Right lung (tissue), 10 donors: ENCODE data around the gene B3GNT9. TPM values are rescaled to one million over a fixed set of nuclear protein-coding genes. Genes with fewer than 3 reads are reported as not detected.
A peak's percentile ranks its signal among the peaks of the same experiment; 100 is the strongest.

Experiments used
- DNase-seq, 2 donors: peaks; one replicate each; pipeline ENCODE4 v3.0.0-alpha.2; 2013
- long read RNA-seq, 8 donors: transcript quantifications; one replicate each; lab custom pipeline, GENCODE V29; 2026
- polyA plus RNA-seq, 5 donors: library from polyadenylated mRNA; unstranded; fragments of 120-200 nt; gene quantifications; one replicate each; pipeline versions ENCODE4 v1.2.1 to v1.2.3, GENCODE V29; 2013; ENCODE audit warnings: inconsistent platforms in 1 of 5, low replicate concordance in 1 of 5; ENCODE audit not compliant: insufficient read length in 5 of 5, insufficient read depth in 1 of 5

B3GNT9 gene, protein sequence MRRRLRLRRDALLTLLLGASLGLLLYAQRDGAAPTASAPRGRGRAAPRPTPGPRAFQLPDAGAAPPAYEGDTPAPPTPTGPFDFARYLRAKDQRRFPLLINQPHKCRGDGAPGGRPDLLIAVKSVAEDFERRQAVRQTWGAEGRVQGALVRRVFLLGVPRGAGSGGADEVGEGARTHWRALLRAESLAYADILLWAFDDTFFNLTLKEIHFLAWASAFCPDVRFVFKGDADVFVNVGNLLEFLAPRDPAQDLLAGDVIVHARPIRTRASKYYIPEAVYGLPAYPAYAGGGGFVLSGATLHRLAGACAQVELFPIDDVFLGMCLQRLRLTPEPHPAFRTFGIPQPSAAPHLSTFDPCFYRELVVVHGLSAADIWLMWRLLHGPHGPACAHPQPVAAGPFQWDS
- 10 to 100 TPM; 16.4 to 30.4 (median 18.7) TPM for polyA plus RNA-seq
- long read RNA-seq, donor 1, transcript B3GNT9-201 (2 exons, 2,917 nt): major isoform, 12 of 12 reads
- long read RNA-seq, donor 1, partial matches to known transcripts: 0 of 12 reads
- long read RNA-seq, donor 1, other reads (novel, unspliced or antisense): 0 of 12 reads
- long read RNA-seq, donor 2, partial matches to known transcripts: 0 of 3 reads
- long read RNA-seq, donor 2, other reads (novel, unspliced or antisense): 0 of 3 reads
- long read RNA-seq, donor 3, transcript B3GNT9-201 (2 exons, 2,917 nt): major isoform, 7 of 7 reads
- long read RNA-seq, donor 3, partial matches to known transcripts: 0 of 7 reads
- long read RNA-seq, donor 3, other reads (novel, unspliced or antisense): 0 of 7 reads
- long read RNA-seq, donor 4, transcript B3GNT9-201 (2 exons, 2,917 nt): major isoform, 5 of 5 reads
- long read RNA-seq, donor 4, partial matches to known transcripts: 0 of 5 reads
- long read RNA-seq, donor 4, other reads (novel, unspliced or antisense): 0 of 5 reads
- long read RNA-seq, donor 5, transcript B3GNT9-201 (2 exons, 2,917 nt): major isoform, 7 of 7 reads
- long read RNA-seq, donor 5, partial matches to known transcripts: 0 of 7 reads
- long read RNA-seq, donor 5, other reads (novel, unspliced or antisense): 0 of 7 reads
- long read RNA-seq, donor 6, transcript B3GNT9-201 (2 exons, 2,917 nt): major isoform, 13 of 13 reads
- long read RNA-seq, donor 6, partial matches to known transcripts: 0 of 13 reads
- long read RNA-seq, donor 6, other reads (novel, unspliced or antisense): 0 of 13 reads
- long read RNA-seq, donor 7, transcript B3GNT9-201 (2 exons, 2,917 nt): major isoform, 9 of 9 reads
- long read RNA-seq, donor 7, partial matches to known transcripts: 0 of 9 reads
- long read RNA-seq, donor 7, other reads (novel, unspliced or antisense): 0 of 9 reads
- long read RNA-seq, donor 8, partial matches to known transcripts: 0 of 4 reads
- long read RNA-seq, donor 8, other reads (novel, unspliced or antisense): 0 of 4 reads

DNA sequence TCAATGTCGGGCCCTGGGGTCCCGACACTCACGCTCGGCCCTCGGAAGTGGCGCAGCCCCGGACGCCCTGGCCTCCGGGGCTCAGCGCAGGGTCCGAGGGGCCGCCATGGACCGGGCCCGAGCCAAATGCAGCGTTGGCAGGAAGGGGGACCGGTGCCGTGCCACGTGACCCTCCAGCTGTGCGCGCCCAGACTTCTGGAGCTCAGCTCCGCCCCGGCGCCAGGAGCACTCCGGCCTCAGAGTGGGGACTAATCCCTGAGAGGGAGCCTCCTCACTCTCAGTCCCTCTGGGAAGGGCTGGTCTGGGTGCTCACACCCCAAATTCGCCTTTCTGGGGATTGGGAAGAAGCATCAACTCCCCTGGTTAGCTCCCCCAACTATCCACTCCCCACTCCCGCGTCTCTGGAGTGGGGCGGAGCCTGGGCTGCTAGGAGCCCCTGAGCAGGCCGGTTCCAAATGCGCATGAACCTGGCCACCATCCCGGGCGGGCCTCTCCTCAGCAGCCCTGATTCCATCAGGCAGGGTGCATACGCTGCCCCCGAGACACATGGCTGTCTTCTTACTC, at the start of gene B3GNT9:
B3GNT9 (minus strand) TSS at position 166 of the 564 bp plus-strand sequence. CDS start 513 bp downstream, outside the sequence.
- peak; percentile 89 to 90 for DNase-seq

DNA sequence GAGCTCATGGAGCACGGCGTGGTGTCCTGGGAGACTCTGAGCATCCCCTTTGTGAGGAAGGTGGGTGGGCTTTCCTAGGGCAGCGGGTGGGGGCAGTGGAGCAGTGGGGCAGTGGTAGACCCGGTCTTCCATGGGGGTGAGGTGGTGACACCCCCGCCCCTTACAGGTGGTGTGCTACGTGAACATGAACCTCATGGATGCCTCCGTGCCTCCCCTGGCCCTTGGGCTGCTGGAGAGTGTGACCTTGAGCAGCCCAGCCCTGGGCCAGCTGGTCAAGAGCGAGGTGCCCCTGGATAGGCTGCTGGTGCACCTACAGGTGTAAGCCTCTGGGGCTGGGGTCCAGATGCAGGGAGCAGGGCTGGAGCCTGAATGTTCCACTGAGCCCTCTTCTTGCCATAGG, 49.7 kb upstream of the B3GNT9 start:
- no peak for DNase-seq

DNA sequence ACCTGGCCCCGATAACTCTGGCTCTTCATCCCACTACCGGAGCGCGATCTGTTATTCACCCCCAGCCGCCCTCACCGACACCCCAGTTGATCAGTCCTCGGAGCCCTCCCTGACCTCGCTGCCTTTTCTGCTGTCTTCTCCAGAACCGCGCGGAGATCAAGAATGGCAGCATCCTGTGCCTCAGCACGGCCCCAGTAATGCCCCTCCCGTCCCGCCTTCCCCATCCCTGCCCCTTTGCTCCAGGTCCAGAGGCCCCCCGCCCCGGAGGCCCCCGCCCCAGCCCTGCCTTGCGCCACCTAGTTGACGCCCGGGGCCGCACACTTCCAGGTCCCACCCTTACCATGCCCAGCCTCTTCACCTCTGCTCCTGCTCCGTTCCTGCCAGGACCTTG, 49.0 kb upstream of the B3GNT9 start:
- no peak for DNase-seq

DNA sequence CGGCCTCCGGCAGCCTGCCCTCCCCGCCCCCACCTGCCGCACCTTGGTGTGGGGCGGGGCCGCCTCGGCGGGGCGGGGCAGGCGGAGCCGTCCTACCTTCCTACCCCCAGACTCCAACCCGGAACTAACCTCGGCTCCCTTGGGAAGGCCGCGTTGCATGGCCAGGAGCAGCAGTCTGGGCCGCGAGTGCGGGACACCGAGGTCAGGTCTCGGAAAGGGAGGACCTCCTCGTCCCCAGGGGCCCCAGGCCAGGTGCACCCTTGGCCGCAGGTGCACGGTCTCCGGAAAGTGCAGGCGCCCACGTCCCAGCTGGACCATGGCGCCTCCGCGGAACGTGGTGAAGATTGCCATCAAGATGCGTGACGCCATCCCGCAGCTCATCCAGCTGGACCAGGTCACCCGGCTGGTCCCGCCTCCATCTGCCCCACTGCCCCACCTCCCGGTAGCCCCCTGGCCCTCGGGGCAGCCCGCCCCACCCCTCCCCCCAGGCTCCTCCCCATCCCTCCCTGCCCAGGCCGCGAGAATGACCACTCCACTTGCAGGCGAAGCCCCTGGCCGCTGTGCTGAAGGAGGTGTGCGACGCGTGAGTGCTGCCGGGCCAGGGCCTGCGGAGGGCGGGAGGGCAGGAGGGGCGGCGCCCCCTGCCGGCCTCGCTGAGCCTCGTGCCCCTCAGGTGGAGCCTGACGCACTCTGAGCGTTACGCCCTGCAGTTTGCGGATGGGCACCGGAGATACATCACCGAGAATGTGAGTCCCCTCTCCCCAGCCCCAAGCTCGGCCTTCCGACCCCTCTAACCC, 48.4 kb upstream of the B3GNT9 start, which contains the start of gene ELMO3:
ELMO3 (plus strand) TSS at position 121 of the 797 bp plus-strand sequence; CDS start at position 317, 196 bp downstream.
- no peak for DNase-seq

DNA sequence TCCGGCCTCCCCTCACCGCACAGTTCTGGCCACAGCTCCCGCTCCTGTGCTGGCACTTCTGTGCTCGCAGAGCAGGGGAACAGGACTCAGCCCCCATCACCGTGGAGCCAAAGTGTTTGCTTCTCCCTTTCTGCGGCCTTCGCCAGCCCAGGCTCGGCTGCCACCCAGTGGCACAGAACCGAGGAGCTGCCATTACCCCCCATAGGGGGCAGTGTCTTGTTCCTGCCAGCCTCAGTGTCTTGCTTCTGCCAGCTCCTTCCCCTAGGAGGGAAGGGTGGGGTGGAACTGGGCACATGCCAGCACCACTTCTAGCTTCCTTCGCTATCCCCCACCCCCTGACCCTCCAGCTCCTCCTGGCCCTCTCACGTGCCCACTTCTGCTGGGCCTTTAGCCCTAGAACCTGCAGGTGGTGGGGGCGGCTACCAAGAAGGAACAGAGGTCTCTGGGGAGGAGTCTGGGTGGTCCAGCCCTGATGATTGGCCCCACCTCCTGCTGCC, 47.5 kb upstream of the B3GNT9 start:
- peak in 1 of 2 donors; percentile 46 for DNase-seq

DNA sequence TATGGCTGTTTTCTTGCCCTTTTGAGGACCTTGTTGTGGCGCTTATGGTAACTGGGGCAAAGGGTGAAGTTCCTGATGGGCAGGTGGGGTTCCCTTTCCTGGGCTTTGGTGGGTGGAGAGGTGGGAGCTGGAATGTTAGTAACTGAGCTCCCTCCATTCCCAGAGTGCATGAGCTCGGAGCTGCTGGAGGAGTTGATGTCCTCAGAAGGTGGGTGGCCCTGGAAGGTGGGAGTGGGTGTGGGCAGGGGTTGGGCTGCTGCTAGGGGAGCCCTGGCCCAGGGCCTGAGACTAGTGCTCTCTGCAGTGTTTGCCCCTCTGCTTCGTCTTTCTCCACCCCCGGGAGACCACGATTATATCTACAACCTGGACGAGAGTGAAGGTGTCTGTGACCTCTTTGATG, 46.9 kb upstream of the B3GNT9 start:
- DNase-seq: no peak

DNA sequence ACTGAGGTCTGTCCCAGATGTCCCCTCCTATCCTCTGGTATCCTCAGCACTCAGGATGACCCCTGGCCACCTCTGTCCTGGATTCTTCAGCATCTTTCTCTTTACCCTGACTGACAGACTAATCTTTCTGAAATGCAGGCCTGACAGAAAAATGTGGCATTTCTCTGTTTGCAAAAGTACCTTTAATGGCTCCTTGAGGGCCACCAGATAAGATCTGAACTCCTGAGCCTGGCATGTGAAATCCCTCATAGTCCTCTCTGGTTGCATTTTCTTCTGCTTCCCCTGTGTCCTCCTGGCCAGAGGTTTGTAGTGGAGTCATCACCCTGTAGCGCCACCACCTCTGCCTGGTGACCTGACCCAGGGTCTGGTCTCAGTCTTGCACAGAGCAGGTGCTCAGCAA, 46.1 kb upstream of the B3GNT9 start:
- no peak for DNase-seq

DNA sequence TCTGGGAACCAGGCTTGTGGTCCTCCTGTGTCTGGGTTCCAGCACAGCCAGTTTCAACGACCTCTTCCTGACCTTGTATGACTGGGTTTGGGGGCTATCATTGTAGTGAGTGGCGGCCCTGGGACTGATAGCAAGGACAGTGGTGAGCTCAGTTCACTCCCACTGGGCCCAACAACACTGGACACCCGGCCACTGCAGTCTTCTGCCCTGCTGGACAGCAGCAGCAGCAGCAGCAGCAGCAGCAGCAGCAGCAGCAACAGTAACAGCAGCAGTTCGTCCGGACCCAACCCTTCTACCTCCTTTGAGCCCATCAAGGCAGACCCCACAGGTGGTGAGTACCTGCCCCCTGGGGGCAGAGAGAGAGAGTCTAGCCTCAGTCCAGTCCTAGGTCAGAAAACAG, 44.9 kb upstream of the B3GNT9 start:
- DNase-seq: no peak

DNA sequence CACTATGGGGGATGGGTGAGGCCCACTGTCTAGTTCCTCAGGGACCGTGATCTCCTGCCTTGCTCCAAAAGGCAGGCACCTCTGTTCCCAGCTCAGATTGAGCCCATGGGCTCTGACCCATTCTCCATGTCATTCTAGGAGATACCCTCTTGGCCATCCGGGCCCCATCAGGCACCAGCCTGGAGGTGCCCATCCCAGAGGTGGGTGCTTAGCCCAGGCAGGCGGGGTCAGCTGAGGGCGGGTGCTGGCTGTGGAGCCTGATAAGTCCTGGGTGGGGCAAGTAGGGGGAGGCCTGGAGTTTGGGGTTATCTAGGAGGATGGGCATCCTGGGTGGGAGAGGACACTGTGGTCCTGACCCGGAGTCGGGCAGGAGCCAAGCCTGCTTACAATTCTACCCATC, 43.5 kb upstream of the B3GNT9 start:
- DNase-seq: no peak

DNA sequence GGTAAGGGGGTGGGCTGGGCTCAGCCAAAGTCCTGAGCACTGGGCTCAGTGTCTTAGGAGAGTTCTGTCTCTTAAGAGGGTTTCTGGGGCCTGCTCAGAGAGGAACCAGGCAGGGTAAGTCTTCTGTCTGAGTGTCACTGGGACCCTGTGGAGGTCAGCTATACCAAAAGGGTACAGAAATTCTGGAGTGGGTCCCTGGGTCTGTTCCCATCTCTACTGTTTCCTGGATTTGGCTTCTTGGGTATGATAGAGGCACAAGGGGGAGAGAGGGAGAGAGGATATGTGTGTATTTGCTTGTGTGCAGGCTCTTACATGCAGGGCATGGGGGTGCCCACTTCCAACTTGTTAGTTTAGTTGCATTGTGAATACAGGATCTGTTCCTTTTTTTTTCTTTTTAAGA, 42.7 kb upstream of the B3GNT9 start:
- no peak for DNase-seq

DNA sequence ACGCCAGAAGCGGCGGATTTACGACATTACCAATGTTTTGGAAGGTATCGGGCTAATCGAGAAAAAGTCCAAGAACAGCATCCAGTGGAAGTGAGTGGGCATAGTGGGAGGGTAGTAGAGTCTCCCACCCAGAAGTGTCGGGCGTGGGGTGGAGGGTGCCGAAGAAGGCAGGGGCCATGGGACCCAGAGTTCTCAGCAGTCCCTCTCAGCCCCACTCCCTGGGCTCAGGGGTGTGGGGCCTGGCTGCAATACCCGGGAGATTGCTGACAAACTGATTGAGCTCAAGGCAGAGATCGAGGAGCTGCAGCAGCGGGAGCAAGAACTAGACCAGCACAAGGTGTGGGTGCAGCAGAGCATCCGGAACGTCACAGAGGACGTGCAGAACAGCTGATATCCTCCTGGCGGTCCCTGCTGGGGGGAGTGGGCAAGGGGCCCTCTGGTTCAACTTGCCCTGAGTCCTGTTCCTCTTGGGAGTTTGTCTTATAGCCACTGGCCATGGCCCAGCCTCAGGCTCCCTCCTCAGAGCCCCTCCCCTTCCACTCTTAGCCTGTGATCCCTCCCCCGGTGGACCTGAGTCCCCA, 42.1 kb upstream of the B3GNT9 start:
- no peak for DNase-seq

DNA sequence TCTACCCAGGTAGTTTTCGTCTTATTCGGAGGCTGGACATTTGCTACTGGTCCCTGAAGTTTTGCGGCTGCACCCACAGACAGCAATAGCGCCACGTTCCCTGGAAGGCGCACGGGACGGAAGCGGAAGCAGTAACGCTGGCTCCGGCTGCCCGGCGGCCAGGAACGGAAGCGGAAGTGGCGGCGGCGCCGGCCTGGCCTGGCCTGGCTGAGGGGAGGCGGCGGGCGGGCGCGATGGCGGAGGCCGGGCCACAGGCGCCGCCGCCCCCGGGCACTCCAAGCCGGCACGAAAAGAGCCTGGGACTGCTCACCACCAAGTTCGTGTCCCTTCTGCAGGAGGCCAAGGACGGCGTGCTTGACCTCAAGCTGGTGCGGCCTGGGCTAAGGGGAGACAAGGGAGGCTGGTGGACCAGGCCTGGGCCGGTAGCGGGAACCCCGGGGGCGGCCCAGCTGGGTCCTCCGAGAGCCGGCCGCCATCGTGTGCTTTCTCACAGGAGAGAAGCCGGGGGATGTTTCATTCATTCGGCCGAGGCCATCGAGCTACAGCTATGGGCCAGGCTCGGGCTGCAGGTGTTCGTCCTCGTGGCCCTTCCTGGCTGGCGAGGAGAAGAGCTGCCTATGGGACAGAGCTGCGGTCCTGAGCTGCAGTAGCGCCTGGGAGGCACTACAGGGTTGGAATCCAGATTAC, 41.3 kb upstream of the B3GNT9 start, which contains the start of gene E2F4:
E2F4 (plus strand) TSS at position 161 of the 687 bp plus-strand sequence; CDS start at position 234, 73 bp downstream.
- DNase-seq: peak; percentile 86 to 87

DNA sequence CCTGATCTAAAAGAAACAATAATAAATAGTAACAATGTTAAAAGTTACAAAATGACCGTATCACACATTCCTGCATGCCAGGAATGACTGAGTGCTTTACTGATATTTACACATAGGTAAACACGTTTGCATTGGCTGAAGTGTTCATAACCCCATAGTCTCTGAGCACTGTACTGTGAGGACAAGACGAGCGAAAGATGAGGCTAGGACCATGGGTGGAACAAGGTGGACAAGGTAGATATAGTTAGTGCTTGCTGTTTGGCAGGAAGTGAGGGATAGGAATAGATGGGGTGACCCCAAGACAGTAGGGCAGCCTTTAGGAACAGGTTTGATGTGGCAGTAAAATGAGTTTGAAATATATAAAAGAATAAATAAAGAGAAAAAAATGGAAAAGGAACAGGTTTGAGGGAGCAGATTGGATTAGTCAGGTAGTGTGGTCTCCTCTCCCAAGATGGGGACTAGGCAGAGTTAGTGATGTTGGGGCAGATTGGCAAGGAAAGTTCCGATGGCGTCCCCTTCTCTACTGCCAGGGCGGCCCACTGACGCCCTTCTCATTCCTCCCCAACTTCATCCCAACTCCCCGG, 40.7 kb upstream of the B3GNT9 start:
- DNase-seq: no peak

DNA sequence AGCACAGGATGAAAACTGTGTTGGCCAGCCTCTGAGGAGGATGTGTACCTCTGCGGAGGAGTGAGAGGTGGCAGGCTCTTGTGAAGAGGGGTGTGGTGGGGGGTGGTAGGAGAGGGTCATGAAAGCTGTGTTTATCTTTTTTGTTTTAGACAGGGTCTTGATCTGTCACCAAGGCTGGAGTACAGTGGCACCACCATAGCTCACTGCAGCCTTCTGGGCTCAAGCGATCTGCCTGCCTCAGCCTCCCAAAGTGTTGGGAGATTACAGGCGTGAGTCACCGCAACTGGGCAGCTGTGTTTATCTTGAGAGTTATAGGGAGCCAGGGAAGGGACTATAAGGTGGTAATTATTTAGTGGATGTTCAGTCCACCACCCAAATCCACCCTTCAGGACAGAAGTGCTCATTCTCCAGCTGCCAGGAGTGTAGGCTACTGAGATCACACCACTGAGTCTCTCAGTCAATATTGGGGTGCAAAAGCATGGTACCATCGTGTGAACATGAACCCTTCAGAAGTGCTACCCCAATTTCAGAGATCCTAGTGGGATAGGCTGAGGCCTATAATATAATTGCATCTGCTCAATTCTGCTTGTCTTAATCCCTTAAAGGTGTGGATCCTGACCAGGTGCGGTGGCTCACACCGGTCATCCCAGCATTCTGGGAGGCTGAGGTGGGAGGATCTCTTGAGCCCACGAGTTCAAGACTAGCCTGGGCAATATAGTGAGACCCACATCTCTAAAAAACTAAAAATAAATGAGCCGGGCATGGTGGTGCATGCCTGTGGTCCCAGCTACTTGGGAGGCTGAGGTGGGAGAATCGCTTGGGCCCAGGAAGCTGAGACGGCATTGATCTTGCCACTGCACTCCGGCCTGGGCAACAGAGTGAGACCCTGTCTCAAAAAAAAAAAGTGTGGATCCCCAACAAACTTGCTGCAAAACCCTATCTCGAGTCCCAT, 39.9 kb upstream of the B3GNT9 start:
- DNase-seq: no peak

DNA sequence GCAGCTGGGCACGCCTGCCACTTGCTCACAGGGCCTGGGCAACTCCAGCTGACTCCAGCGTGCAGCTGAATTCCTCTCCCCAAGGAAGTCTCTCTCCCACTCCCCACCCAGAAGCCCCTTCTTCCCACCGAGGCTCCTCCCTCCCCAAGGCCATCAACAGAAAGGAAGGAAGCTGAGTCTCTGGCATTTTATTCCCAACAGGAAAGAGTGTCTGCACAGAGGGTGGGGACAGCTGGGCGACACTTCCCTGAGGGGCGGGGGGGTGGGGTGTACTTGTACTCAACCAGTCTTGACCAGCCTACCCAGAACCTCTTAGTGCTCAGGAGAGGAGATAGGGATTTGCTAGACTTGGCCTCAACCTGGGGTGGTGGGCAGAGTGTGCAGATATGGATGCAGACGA, 39.2 kb upstream of the B3GNT9 start, which contains the start of gene EXOC3L1:
EXOC3L1 (minus strand) TSS at position 96 of the 400 bp plus-strand sequence. CDS start 460 bp downstream, outside the sequence.
- no peak for DNase-seq

DNA sequence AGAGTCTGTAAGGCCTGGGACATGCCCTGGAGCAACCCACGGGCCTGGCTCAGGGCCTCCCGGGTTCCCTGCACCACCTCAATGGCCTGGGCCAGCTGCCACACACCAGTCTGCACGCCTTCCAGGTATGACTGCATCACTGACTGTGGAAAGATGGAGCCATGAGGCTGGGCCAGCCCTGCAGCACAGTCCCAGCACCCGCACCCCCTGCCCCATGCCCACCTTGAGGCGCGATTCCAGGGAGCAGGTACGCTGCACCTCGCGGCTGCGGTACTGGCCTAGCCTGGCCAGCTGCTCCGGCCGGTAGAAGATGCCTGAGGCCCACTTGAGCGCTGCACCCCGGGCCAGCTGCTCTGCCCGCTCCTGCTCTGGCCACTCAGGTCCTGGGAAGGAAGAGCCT, 38.0 kb upstream of the B3GNT9 start:
- DNase-seq: no peak

DNA sequence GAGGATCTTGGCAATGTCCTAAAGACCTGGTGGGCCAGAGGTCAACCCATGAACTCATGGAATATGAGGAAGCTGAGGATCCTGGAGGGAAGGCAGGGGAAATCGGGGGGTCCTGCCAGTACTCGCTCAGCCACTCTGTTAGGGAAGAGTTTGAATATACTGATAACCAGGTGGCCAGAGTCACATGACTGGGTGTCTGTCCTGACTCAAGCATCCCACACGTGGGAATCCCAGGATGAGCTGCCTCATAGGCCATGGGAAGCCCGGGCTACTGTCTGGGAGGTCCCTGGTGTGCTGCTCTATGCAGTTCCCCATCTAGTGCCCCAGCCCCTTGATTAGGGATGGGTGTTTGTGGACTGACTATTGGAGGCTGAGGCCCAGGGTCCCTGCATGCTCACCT, 37.5 kb upstream of the B3GNT9 start:
- no peak for DNase-seq
